GM19467 (cell line): ENCODE data around the gene GPM6B.

Experiments
- ATAC-seq: cut with Tn5 transposase; IDR thresholded peaks from one replicate; pipeline ENCODE4 v1.9.1; 2021; ENCODE audit warnings: mild to moderate bottlenecking, moderate library complexity; ENCODE audit not compliant: unreplicated experiment

Gene GPM6B

DNA sequence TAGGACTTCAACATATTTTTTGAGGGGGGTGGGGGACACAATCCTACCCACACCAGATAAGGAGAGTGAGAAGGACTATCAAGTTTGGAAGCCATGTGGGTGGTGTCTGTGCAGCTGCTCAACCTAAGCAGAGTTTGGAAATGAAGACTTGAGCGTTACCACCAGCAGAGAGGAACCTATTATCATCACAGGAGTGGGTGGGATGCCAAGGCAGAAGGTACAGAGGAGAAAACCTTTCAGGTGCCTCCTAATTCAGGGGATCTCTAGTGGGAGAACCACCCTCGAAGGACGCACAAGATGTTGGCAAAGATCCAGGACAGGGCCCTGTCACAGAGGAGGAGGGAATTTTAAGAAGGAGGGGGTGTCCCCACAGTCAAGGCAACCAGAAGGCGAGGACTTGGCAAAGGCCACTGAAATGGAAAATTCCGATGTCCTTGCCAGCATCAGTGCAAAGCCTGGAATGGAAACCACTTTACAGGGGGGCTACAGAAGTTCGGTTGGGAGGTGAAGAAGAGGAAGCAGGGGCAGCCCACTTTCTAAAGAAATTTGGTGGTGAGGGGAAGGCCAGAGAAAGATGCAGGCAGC, 8.4 kb upstream of the GPM6B start:
- ATAC-seq: no peak

DNA sequence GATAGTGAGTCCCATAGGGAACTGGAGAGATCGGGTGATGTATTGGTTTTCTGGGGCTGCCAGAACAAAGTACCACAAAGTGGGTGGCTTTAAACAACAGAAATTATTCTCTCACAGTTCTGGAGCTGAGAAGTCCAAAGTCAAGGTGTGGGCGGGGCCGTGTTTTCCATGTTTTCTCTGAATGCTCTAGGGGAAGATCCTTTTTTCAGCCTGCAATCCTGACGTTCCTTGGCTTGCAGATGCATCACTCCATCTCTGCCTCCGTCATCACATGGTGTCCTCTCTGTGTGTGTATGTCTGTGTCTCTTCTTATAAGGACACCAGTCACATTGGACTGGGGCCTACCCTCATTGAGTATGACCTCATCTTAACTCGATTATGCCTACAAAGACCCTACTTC, 7.9 kb upstream of the GPM6B start:
- ATAC-seq: no peak

GRCh38 chrX:13821738-13822137, 4.8 kb upstream of the GPM6B start:
- ATAC-seq: no peak

DNA sequence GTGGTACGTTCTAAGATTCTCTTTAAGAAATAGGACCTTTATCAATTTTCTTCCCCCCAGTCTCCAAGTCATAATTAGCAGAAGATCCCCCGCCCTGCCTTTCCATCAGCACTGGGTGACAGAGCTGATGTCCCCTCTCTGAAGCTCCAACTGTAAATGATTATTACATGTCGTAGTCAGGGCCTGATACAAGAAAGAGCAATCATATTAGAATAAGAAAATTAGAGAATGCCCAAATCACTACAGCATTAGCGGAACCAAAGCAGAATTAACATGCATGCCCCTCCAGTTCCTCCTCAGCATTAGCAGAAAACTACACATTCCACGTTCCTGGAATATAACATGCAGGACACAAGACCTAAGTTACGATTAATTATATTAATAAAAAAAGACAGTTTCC, 717 bp downstream of the GPM6B start:
- no peak for ATAC-seq

DNA sequence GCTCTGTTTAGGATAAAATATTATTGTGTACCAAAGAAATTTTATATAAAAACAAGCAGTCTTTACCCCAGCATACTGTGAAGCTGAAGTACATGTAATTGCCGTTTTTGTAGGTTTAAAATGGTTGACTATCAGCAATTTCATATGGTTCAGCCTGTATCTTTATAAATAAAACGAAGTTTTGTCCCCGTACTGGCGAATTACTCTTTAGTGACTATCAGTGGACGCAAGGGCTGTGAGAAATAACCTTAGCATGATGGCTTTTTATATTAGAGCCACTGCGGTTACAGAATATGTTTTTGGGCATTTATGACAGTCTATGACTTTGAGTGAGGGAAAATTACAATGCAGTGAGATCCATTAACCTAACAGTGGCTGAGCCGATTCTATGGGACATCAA, 1.2 kb downstream of the GPM6B start:
- no peak for ATAC-seq

GRCh38 chrX:13808865-13809264, 8.0 kb downstream of the GPM6B start:
- no peak for ATAC-seq

DNA sequence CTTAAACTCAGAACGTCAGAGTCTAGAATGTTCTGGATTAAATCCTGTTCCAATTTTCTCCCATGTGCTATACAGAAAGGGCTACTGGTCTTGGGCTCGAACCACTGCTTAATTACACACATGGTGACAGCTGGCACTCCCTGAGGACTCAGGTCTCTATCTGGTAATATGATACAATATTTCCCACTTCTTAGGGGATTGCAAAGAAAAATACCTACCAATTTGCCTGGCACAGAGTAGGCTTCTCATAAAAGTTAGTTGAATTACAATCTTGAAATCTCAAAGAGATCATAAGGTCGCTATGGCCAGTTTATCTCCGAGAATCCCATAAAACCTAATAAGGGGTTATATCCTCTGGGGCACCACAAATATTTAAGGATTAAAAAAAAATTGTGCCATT, 8.6 kb downstream of the GPM6B start:
- no peak for ATAC-seq

DNA sequence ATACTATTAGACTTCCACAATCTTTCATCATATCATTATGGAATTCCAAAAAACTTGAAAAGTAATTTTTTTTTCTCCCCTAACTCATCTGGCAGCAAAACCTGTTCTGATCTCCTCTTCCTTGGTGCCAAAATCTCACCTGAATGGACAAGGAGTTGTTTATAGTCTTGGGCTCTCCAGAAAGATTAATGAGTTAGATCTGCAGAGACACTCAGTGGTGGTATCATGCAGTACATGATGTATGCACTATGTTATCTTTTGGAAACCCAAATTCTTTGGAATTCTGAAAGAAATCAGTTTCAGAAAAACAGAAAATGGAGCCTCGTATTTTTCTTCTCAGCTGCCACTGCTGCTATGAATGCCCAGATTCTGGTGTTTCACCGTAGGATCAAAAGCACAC, 11.7 kb downstream of the GPM6B start:
- no peak for ATAC-seq

DNA sequence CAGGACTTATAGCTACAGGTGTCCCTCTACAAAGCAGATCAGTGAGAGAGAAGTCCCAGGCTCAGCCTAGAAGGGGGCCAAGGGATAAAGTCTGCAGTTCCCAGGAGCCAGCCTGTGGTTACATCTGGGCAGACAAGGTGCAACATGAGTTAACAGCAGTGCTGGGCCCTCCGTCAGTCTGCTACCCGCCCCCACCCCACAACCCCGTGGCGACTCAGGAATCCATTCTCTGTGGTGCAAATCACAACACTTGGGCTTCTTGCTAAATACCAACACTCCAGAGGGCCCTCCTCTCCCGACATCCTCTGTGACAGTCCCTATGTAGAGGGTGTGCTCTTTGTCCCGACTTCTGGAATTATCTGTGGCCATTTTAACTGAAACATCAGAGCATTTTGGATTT, 13.8 kb downstream of the GPM6B start:
- ATAC-seq: no peak

GRCh38 chrX:13798184-13798583, 18.7 kb downstream of the GPM6B start:
- ATAC-seq: no peak

- no peak for ATAC-seq
Measured at GRCh38 chrX:13797512-13797911, 19.4 kb downstream of the GPM6B start.

GRCh38 chrX:13794417-13794816, 22.5 kb downstream of the GPM6B start:
- ATAC-seq: no peak

DNA sequence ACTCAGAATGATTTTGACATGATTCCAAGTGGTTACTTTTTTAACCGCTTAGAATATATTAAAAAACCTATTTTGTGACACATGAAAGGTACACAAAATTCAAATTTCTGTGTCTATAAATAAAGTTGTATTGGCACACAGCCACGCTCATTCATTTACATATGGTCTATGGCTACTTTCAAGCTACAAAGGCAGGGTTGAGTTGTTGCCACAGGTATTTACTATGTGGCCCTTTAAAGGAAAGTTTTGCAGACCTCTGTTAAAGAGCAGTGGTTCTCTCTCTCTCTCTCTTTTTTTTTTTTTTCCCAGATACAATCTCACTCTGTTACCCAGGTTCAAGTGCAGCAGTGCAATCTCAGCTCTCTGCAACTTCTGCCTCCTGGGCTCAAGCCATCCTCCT, 23.0 kb downstream of the GPM6B start:
- no peak for ATAC-seq

DNA sequence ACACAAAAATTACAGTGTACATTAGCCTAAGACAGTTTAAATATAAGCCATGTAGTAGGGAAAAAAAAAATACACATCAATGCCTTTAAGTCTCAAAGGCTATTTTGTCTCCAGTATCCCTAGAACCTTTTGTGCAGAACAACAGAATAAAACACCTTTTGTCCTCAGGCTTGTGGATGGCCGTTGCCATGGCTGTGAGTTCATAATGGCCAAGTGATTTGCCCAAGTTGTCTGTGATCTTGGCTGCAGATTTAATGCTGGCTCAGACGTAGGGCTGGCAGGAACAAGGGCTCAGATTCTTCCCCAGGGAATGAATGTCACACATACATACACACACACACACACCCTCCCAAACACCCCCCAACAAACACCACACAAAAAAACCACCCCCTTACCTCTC, 25.3 kb downstream of the GPM6B start:
- ATAC-seq: no peak

DNA sequence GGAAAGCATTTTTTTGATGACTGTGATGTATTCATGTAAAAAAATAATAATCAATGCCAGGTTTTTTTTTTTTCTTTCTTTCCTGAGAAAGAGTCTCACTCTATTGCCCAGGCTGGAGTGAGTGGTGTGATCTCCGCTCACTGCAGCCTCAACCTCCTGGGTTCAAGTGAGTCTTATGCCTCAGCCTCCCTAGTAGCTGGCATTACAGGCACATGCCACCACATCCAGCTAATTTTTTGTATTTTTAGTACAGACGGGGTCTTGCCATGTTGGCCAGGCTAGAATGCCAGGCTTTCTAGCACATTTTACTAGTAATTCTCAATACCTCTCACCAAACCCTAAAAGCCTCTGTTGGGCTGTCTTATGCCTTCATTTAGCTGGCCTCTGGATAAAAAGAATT, 25.7 kb downstream of the GPM6B start:
- ATAC-seq: no peak

GRCh38 chrX:13790206-13791131, 26.4 kb downstream of the GPM6B start:
- ATAC-seq: no peak

- no peak for ATAC-seq
Measured at GRCh38 chrX:13786048-13786447, 30.8 kb downstream of the GPM6B start.

GRCh38 chrX:13780868-13781427, 35.9 kb downstream of the GPM6B start:
- no peak for ATAC-seq

- ATAC-seq: no peak
Measured at GRCh38 chrX:13778916-13779315, 38.0 kb downstream of the GPM6B start.

DNA sequence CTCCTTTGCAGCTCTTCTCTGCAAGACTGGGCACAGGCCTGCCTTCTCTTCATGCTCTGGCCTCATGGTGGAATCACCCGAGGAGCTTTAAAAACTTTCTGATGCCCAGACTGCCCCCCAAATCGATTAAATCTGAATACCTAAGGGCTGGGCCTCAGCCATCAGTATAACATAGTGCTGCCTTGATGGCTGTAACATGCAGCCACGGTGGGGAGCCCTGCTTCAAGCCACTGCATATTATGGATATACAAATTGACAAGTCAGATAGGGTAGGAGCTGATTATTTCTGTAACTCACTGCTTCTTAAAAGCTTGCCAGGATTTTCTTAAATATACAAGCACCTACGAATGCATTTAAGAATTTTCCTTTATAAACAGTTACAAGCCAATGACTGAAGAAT, 40.5 kb downstream of the GPM6B start:
- no peak for ATAC-seq

GRCh38 chrX:13775837-13776236, 41.1 kb downstream of the GPM6B start:
- ATAC-seq: no peak

GRCh38 chrX:13774696-13775095, 42.2 kb downstream of the GPM6B start:
- no peak for ATAC-seq
